DMS 273 (cell line): ENCODE data around the gene RAB9A.
"Not testable (repeated sequence)": the region's sequence is repeated elsewhere in the genome, so short reads cannot be mapped to it uniquely, and the experiment has no call there.

Experiments used
- DNase-seq: peaks from one replicate; lab custom pipeline; 2025; ENCODE audit not compliant: unreplicated experiment; lab: John Stamatoyannopoulos, UW

RAB9A gene

DNA sequence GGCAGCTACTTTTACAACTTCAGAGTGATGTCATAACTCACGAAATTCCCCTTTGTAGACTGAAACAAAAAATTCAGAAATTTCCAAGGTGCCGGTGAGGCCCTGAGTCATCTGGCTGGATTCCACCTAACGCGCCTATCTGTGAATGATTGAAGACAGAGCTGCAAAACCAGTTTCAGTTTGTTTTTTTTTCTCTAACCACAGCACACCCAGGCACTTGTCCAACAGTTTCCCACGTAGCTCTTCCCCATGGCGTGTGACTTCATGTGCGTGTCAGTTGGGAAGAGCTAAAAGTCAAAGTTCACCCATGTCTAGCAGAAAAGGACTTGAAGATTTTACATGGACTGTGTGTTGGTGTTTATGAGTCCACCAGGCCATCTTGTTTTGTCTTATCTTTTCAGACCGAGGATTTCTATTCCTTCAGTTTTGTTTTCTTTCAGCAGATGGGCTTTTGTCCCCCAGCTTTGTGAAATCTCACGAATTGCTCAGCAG lies 19.6 kb upstream of the RAB9A start:
- peak; percentile 29 for DNase-seq

DNA sequence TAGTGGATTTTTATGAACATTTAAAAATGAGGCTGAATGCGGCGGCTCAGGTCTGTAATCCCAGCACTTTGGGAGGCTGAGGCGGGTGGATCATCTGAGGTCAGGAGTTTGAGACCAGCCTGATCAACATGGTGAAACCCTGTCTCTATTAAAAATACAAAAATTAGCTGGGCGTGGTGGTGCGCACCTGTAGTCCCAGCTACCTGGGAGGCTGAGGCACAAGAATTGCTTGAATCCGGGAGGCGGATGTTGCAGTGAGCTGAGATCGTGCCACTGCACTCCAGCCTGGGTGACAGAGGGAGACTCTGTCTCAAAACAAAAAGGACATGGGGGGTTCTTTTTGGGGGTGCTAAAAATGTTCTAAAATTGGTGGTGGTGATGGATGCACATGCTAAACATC lies 19.2 kb upstream of the RAB9A start:
- not testable (repeated sequence) for DNase-seq

GRCh38 chrX:13670197-13670596 lies 18.7 kb upstream of the RAB9A start:
- DNase-seq = no peak

DNA sequence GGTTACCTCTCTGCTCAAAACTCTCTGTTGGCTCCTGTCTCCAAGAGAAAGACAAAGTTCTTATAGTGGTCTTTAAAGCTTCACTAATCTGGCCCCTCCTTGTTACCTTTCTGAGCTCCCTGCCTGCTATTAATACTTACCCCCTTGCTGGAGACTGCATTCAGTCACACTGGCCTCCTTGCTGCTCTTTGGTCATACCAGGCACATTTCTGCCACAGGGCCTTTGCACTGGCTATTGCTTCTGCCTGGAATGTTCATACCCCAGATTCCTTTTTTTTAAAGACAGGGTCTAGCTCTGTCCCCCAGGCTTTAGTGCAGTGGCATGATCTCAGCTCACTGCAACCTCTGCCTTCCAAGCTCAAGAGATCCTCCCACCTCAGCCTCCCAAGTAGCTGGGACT lies 15.9 kb upstream of the RAB9A start:
- DNase-seq = no peak

DNA sequence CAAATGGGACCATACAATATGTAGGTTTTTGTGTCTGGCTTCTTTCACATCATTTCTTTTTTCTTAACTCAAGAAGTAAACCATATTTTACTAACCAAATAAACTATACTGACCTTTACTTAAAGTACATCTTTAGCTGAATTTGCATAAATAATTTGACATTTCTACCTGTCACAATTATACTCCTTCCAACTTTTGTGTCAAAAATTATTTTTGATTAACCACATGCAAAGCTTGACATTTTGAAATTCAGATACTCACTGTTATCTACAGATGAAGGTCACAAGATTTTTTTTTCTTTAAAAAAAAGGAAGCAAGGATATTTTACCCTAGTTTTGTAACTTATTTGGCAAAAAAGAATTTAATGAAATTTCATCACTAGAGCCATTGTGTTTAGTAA lies 12.0 kb upstream of the RAB9A start:
- no peak for DNase-seq

DNA sequence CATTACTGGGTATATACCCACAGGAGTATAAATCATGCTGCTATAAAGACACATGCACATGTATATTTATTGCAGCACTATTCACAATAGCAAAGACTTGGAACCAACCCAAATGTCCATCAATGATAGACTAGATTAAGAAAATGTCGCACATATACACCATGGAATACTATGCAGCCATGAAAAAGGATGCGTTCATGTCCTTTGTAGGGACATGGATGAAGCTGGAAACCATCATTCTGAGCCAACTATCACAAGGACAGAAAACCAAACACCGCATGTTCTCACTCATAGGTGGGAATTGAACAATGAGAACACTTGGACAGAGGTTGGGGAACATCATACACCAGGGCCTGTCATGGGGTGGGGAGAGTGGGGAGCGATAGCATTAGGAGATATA lies 9.2 kb upstream of the RAB9A start:
- not testable (repeated sequence) for DNase-seq

GRCh38 chrX:13681595-13681994 lies 7.3 kb upstream of the RAB9A start:
- no peak for DNase-seq

GRCh38 chrX:13684361-13684760 lies 4.6 kb upstream of the RAB9A start:
- DNase-seq = no peak

GRCh38 chrX:13685126-13685763 lies 3.7 kb upstream of the RAB9A start:
- DNase-seq = no peak

DNA sequence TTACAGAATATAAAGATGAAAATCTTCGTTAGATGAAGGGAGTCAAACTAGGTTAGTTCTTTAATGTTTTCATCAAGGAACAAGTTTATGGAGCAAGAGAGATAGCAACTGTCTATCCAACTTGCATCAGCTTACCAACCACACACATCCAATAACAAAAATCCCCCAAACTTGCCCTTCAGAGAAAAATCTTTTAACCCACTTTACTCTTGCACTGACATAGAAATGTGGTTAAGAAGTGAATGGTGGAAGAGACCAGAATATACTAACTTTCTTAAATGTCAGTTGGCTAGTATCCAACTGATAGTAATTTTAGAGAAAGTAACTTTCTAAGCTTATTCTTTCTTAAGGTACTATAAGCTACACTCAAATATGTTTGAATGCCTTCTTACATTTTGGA lies 1.7 kb upstream of the RAB9A start:
- DNase-seq = no peak

- DNase-seq = peak; percentile 28
Measured at GRCh38 chrX:13688384-13688957, 457 bp upstream of the RAB9A start.

GRCh38 chrX:13689741-13690211 lies 848 bp downstream of the RAB9A start:
- no peak for DNase-seq

- DNase-seq = peak; percentile 7
Measured at GRCh38 chrX:13690836-13691235, 1.9 kb downstream of the RAB9A start.

GRCh38 chrX:13691841-13692371 lies 3.0 kb downstream of the RAB9A start:
- DNase-seq = peak; percentile 19

DNA sequence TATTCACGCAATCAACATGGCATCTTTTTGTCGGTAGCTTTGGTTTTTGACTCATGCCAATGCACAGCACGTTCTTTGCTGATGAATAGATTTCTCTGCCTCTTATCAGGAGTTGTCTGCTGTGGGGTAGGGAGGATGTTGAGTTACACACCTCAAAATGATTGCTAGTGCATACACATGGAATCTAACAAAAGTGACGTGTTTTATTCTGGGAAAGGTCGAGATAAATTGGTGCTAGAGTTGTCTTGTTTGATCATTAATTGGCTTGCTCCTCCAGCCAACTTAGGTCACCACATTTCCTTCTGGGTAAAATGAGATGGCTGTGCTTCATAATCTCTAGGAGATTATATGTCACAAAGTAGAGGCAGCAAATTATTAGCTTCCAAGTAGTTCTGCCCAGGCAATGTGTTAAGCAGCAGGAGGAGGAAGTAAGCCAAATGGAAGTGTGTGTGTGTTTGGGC lies 3.9 kb downstream of the RAB9A start:
- no peak for DNase-seq

DNA sequence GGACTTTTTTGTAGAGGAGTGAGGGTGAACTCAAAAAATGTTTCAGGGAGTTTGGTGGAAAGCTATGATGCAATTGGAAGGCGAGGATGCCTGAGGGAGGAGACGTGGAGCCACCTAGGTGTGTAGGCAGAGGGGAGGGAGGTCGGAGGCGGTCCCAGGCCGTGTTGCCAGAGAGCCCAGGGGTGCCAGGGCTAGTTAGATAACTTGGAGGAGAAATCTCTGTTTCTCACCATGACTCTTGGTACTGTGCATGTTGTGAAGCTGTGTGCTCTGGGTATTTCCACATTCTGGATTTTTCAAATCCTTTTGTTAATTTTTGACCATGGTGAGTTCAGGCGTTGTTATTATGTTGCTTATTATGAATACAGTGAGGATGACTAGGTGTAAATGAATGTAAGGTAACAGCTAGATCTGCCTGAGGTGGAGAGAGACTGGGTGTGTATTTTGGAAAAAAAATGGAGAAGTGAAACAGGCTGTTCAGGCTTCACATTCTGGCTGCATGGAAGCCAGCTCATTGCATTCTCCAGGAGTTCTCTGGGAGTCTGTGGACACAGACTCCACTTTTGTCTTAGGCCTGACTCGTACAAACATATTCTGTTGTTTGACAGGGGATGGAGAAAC lies 4.5 kb downstream of the RAB9A start:
- DNase-seq = no peak

- no peak for DNase-seq
Measured at GRCh38 chrX:13694359-13694758, 5.4 kb downstream of the RAB9A start.

DNA sequence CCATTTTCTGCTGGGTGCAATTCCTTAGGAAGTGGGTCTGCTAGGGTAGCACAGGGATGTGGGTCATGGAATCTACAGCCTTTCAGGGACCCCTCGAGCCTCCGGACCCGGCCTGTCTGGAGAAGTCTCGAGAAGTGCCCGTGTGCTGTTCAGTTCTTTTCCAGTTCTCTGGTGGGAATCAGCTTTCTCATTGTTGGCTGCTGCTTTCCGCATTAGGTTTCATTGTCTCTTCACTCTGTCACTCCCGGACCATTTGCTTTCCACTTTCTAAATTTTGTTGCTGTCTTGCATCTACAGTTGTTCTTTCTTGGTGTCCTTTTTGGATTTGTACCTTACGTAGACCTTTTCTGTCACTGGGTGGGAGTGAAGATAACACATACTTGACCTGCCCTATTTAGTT lies 6.1 kb downstream of the RAB9A start:
- DNase-seq = no peak

- DNase-seq = no peak
Measured at GRCh38 chrX:13695601-13696115, 6.7 kb downstream of the RAB9A start.

GRCh38 chrX:13697455-13697854 lies 8.5 kb downstream of the RAB9A start:
- no peak for DNase-seq

GRCh38 chrX:13697976-13698375 lies 9.0 kb downstream of the RAB9A start:
- DNase-seq = no peak

GRCh38 chrX:13698432-13698831 lies 9.5 kb downstream of the RAB9A start:
- no peak for DNase-seq
